K562 (cell line): Measurements from ENCODE around the gene ERGIC1. TPM values are rescaled to one million over a fixed set of nuclear protein-coding genes. Genes with fewer than 3 reads are reported as not detected.

Experiments used
- CSDE1 ChIP-seq, 2 experiments: fragments of 450-650 bp; IDR thresholded peaks; 2 replicates each; pipeline ENCODE4 v1.6.1; 2016; ENCODE audit warnings: mild to moderate bottlenecking in 1 of 2
- POLR3G ChIP-seq: IDR thresholded peaks from 2 replicates; pipeline ENCODE4 v1.6.1; 2011; ENCODE audit not compliant: insufficient read length, insufficient replicate concordance; ENCODE audit errors: extremely low read depth
- TRIM24 ChIP-seq, 2 experiments: fragments of 450-650 bp; IDR thresholded peaks; 2 replicates each; pipeline ENCODE4 v1.6.1; 2016
- ZNF407 ChIP-seq: fragments of 450-650 bp; IDR thresholded peaks from 2 replicates; pipeline ENCODE4 v1.6.1; 2016; ENCODE audit warnings: low read depth
- polyA plus RNA-seq, 8 experiments: library from polyadenylated mRNA; depleted of rRNA in 4 of 8; stranded (reverse) in 5 of 8; unstranded in 3 of 8; fragments of >200 nt; fragmentation: Nextera tagmentation in 2 of 8; fragmentation: Illumina TruSeq in 1 of 8; extraction: Ambion mirVana in 2 of 8; extraction: Trizol in 1 of 8; gene quantifications; 2 replicates each; pipeline versions ENCODE4 v1.2.1 to v1.2.3, GENCODE V29; 2011 to 2014; ENCODE audit warnings: inconsistent platforms in 1 of 8, missing spikeins in 1 of 8
- total RNA-seq, 7 experiments: library from RNA; depleted of rRNA in 6 of 7; stranded (reverse); fragments of >200 nt in 6 of 7; fragmentation: Illumina TruSeq in 2 of 7; extraction: Trizol in 2 of 7; gene quantifications; 2 replicates each; pipeline versions ENCODE4 v1.2.1 to v1.2.3, GENCODE V29; 2011 to 2021; ENCODE audit warnings: low replicate concordance in 1 of 7
- TF ChIP-seq, protein P1 (sequence below): fragments of 450-650 bp; IDR thresholded peaks from 2 replicates; pipeline ENCODE4 v1.6.1; 2016; ENCODE audit warnings: mild to moderate bottlenecking, moderate library complexity
- TF ChIP-seq, protein P2 (sequence below): sonication (generic); formaldehyde crosslinking; IDR thresholded peaks from 2 replicates; pipeline ENCODE4 v1.8.1; 2022; ENCODE audit warnings: missing genetic modification reagents

The ERGIC1 gene
- total and polyA plus RNA-seq, 9 of the 15 experiments (the other 6 are each of a cell fraction or from before 2014, with no cell fraction given), result 5.5 to 68.4 (median 36.4) TPM

GRCh38 chr5:172833686-172834414, at the start of gene ERGIC1 (continued):
- TF ChIP-seq ZNF407 (no peak), POLR3G (no peak), CSDE1 (IDR thresholded peaks at IDR 0.05) (no peak), TRIM24 (IDR thresholded peaks at IDR 0.05) (0 out of 4 replicates have a peak, but pooled peaks of 1 of the 2 experiments have one; percentile 47)
- TF ChIP-seq, protein P1, sequence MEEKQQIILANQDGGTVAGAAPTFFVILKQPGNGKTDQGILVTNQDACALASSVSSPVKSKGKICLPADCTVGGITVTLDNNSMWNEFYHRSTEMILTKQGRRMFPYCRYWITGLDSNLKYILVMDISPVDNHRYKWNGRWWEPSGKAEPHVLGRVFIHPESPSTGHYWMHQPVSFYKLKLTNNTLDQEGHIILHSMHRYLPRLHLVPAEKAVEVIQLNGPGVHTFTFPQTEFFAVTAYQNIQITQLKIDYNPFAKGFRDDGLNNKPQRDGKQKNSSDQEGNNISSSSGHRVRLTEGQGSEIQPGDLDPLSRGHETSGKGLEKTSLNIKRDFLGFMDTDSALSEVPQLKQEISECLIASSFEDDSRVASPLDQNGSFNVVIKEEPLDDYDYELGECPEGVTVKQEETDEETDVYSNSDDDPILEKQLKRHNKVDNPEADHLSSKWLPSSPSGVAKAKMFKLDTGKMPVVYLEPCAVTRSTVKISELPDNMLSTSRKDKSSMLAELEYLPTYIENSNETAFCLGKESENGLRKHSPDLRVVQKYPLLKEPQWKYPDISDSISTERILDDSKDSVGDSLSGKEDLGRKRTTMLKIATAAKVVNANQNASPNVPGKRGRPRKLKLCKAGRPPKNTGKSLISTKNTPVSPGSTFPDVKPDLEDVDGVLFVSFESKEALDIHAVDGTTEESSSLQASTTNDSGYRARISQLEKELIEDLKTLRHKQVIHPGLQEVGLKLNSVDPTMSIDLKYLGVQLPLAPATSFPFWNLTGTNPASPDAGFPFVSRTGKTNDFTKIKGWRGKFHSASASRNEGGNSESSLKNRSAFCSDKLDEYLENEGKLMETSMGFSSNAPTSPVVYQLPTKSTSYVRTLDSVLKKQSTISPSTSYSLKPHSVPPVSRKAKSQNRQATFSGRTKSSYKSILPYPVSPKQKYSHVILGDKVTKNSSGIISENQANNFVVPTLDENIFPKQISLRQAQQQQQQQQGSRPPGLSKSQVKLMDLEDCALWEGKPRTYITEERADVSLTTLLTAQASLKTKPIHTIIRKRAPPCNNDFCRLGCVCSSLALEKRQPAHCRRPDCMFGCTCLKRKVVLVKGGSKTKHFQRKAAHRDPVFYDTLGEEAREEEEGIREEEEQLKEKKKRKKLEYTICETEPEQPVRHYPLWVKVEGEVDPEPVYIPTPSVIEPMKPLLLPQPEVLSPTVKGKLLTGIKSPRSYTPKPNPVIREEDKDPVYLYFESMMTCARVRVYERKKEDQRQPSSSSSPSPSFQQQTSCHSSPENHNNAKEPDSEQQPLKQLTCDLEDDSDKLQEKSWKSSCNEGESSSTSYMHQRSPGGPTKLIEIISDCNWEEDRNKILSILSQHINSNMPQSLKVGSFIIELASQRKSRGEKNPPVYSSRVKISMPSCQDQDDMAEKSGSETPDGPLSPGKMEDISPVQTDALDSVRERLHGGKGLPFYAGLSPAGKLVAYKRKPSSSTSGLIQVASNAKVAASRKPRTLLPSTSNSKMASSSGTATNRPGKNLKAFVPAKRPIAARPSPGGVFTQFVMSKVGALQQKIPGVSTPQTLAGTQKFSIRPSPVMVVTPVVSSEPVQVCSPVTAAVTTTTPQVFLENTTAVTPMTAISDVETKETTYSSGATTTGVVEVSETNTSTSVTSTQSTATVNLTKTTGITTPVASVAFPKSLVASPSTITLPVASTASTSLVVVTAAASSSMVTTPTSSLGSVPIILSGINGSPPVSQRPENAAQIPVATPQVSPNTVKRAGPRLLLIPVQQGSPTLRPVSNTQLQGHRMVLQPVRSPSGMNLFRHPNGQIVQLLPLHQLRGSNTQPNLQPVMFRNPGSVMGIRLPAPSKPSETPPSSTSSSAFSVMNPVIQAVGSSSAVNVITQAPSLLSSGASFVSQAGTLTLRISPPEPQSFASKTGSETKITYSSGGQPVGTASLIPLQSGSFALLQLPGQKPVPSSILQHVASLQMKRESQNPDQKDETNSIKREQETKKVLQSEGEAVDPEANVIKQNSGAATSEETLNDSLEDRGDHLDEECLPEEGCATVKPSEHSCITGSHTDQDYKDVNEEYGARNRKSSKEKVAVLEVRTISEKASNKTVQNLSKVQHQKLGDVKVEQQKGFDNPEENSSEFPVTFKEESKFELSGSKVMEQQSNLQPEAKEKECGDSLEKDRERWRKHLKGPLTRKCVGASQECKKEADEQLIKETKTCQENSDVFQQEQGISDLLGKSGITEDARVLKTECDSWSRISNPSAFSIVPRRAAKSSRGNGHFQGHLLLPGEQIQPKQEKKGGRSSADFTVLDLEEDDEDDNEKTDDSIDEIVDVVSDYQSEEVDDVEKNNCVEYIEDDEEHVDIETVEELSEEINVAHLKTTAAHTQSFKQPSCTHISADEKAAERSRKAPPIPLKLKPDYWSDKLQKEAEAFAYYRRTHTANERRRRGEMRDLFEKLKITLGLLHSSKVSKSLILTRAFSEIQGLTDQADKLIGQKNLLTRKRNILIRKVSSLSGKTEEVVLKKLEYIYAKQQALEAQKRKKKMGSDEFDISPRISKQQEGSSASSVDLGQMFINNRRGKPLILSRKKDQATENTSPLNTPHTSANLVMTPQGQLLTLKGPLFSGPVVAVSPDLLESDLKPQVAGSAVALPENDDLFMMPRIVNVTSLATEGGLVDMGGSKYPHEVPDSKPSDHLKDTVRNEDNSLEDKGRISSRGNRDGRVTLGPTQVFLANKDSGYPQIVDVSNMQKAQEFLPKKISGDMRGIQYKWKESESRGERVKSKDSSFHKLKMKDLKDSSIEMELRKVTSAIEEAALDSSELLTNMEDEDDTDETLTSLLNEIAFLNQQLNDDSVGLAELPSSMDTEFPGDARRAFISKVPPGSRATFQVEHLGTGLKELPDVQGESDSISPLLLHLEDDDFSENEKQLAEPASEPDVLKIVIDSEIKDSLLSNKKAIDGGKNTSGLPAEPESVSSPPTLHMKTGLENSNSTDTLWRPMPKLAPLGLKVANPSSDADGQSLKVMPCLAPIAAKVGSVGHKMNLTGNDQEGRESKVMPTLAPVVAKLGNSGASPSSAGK, result no peak
- TF ChIP-seq, protein P2, sequence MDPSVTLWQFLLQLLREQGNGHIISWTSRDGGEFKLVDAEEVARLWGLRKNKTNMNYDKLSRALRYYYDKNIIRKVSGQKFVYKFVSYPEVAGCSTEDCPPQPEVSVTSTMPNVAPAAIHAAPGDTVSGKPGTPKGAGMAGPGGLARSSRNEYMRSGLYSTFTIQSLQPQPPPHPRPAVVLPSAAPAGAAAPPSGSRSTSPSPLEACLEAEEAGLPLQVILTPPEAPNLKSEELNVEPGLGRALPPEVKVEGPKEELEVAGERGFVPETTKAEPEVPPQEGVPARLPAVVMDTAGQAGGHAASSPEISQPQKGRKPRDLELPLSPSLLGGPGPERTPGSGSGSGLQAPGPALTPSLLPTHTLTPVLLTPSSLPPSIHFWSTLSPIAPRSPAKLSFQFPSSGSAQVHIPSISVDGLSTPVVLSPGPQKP (CRISPR knock-in tag), result no peak
